Measurements from ENCODE around the gene ATXN10. TPM values are rescaled to one million over a fixed set of nuclear protein-coding genes. Genes with fewer than 3 reads are reported as not detected.

The ATXN10 gene
- total RNA-seq, 1 donor from 2014 or later = 84.2 TPM

GRCh38 chr22:45887202-45888131, 215.8 kb downstream of the ATXN10 start:
- intact Hi-C loops (cut with micrococcal nuclease) = no loop called here

- intact Hi-C loops (cut with micrococcal nuclease) = no loop called here
Measured at GRCh38 chr22:45888221-45889092, 216.8 kb downstream of the ATXN10 start.

- intact Hi-C loops (cut with micrococcal nuclease) = no loop called here
Measured at GRCh38 chr22:45889093-45889538, 217.5 kb downstream of the ATXN10 start.

GRCh38 chr22:45889539-45890350, 218.1 kb downstream of the ATXN10 start:
- intact Hi-C loops (cut with micrococcal nuclease) = no loop called here

GRCh38 chr22:45890351-45890635, 218.7 kb downstream of the ATXN10 start:
- intact Hi-C loops (cut with micrococcal nuclease) = no loop called here

GRCh38 chr22:45891021-45891421, 219.4 kb downstream of the ATXN10 start:
- intact Hi-C loops (cut with micrococcal nuclease) = no loop called here

GRCh38 chr22:45891471-45891995, 219.9 kb downstream of the ATXN10 start:
- intact Hi-C loops (cut with micrococcal nuclease) = no loop called here

- intact Hi-C loops (cut with micrococcal nuclease) = no loop called here
Measured at GRCh38 chr22:45891996-45892621, 220.5 kb downstream of the ATXN10 start.

- intact Hi-C loops (cut with micrococcal nuclease) = no loop called here
Measured at GRCh38 chr22:45892681-45893461, 221.2 kb downstream of the ATXN10 start.

GRCh38 chr22:45893516-45893915, 221.9 kb downstream of the ATXN10 start:
- intact Hi-C loops (cut with micrococcal nuclease) = no loop called here

Other genes with a start within 250 kb of the ATXN10 start
- not detected in 2 replicates for gene FBLN1, start 169.0 kb upstream of the ATXN10 start, total RNA-seq

Measured in T-helper 1 cell treated with Interleukin-12 subunit alpha and Interleukin-12 subunit beta and Interleukin-4 antibody, amounts not matched to agents 30 ng/mL and 1 ng/mL, for 36 hours (primary cell).